ENCODE data around the gene C10orf67.

- TF ChIP-seq CTCF (IDR thresholded peaks at IDR 0.05), result no peak
- TF ChIP-seq POLR2A (IDR thresholded peaks at IDR 0.05), result no peak
These were observed 145.4 kb downstream of the C10orf67 start for GRCh38 chr10:23198940-23199767.

Data from uterus (tissue), 2 donors.